Ascending aorta (tissue), 2 donors: Measurements from ENCODE around the gene ENTPD6. TPM values are rescaled to one million over a fixed set of nuclear protein-coding genes. Genes with fewer than 3 reads are reported as not detected.

ENCODE experiments used
- DNase-seq, 2 donors: peaks; one replicate each; pipeline ENCODE4 v3.0.0-alpha.2; 2019; ENCODE audit warnings: low spot score in 2 of 2
- H3K27ac ChIP-seq, 2 donors: fragments of 200-600 bp; sonication (generic); one replicate each; pipeline ENCODE4 v1.5.1; 2016 to 2017; ENCODE audit warnings: mild to moderate bottlenecking in 1 of 2
- H3K27me3 ChIP-seq: fragments of 200-600 bp; sonication (generic); one replicate; pipeline ENCODE4 v1.5.1; 2017
- H3K36me3 ChIP-seq, 2 donors: fragments of 200-600 bp; sonication (generic); one replicate each; pipeline ENCODE4 v1.5.1; 2016
- H3K4me1 ChIP-seq, 2 donors: fragments of 200-600 bp; sonication (generic); one replicate each; pipeline ENCODE4 v1.5.1; 2016 to 2017; ENCODE audit warnings: mild to moderate bottlenecking in 1 of 2
- H3K4me3 ChIP-seq, 2 donors: fragments of 200-600 bp; sonication (generic); one replicate each; pipeline ENCODE4 v1.5.1; 2016 to 2017; ENCODE audit warnings: mild to moderate bottlenecking in 1 of 2
- H3K9me3 ChIP-seq, 2 donors: fragments of 200-600 bp; sonication (generic); one replicate each; pipeline ENCODE4 v1.5.1; 2016
- CTCF ChIP-seq, 3 experiments: fragments of 200-600 bp in 2 of 3; fragments of 450-650 bp in 1 of 3; sonication (generic) in 2 of 3; IDR thresholded peaks; one replicate each; pipeline ENCODE4 v1.5.1; 2016 to 2019; ENCODE audit warnings: antibody characterized with exemption in 3 of 3, mild to moderate bottlenecking in 1 of 3, moderate library complexity in 1 of 3
- intact Hi-C: fragments of 100-400 bp; cut with DNase I; formaldehyde crosslinking; loops from one replicate; pipeline ENCODE4 v1.15.1; 2023
- total RNA-seq: library from RNA; depleted of rRNA; stranded (reverse); fragments of >200 nt; gene quantifications from one replicate; pipeline ENCODE4 v1.1.0, GENCODE V29; 2016

The ENTPD6 gene
- total RNA-seq, 1 donor from 2014 or later, result 66.5 TPM

GRCh38 chr20:25197183-25197869 is 1.8 kb downstream of the ENTPD6 start:
- Histone ChIP-seq H3K36me3 (no peaks in the 10 kb centered on the region), H3K27me3 (no peaks in the 10 kb centered on the region), H3K4me1 (peaks cover 0 to 20% of the 10 kb centered on the region in 2 donors), H3K9me3 (no peaks in the 10 kb centered on the region), H3K4me3 (peak overlapping the region in 1 of 2 donors; percentile 87), H3K27ac (peak overlapping the region; percentile 75)
- no peak for DNase-seq
- intact Hi-C loops, result loop anchor here (5.0 kb wide), 2 partner anchors 100 to 205 kb away; partner anchors contain the start of gene APMAP
- no peak for TF ChIP-seq CTCF (IDR thresholded peaks at IDR 0.05)

- DNase-seq, result no peak
- peaks cover 0 to 20% of the 10 kb centered on the region in 2 donors for H3K4me1 ChIP-seq
- no peaks in the 10 kb centered on the region for H3K27me3 ChIP-seq
- no peak overlapping the region for H3K27ac ChIP-seq
- H3K4me3 ChIP-seq, result no peak overlapping the region
- TF ChIP-seq CTCF (IDR thresholded peaks at IDR 0.05), result no peak
- no peaks in the 10 kb centered on the region for H3K36me3 ChIP-seq
- no peaks in the 10 kb centered on the region for H3K9me3 ChIP-seq
- intact Hi-C loops, result loop anchor here (5.0 kb wide), 2 partner anchors 99 to 206 kb away; partner anchors contain the start of gene APMAP
Observed at GRCh38 chr20:25197870-25198190, 2.3 kb downstream of the ENTPD6 start.

- H3K27me3 ChIP-seq, result no peaks in the 10 kb centered on the region
- H3K4me3 ChIP-seq, result no peak overlapping the region
- H3K36me3 ChIP-seq, result no peaks in the 10 kb centered on the region
- DNase-seq, result no peak
- no peaks in the 10 kb centered on the region for H3K9me3 ChIP-seq
- intact Hi-C loops, result loop anchor here (5.0 kb wide), 2 partner anchors 98 to 207 kb away; partner anchors contain the start of gene APMAP
- peaks cover 0 to 20% of the 10 kb centered on the region in 2 donors for H3K4me1 ChIP-seq
- no peak for TF ChIP-seq CTCF (IDR thresholded peaks at IDR 0.05)
- peak overlapping the region in 1 of 2 donors; percentile 8 for H3K27ac ChIP-seq
Observed at GRCh38 chr20:25198663-25199383, 3.3 kb downstream of the ENTPD6 start.

- Histone ChIP-seq H3K36me3 (no peaks in the 10 kb centered on the region), H3K4me3 (no peak overlapping the region), H3K27me3 (no peaks in the 10 kb centered on the region), H3K9me3 (no peaks in the 10 kb centered on the region), H3K4me1 (peaks cover 0 to 20% of the 10 kb centered on the region in 2 donors), H3K27ac (no peak overlapping the region)
- DNase-seq, result no peak
- intact Hi-C loops, result loop anchor here (5.0 kb wide), 2 partner anchors 98 to 207 kb away; partner anchors contain the start of gene APMAP
- no peak for TF ChIP-seq CTCF (IDR thresholded peaks at IDR 0.05)
Observed at GRCh38 chr20:25199473-25200260, 4.2 kb downstream of the ENTPD6 start.

GRCh38 chr20:25203089-25203488 is 7.6 kb downstream of the ENTPD6 start:
- H3K27me3 ChIP-seq, result no peaks in the 10 kb centered on the region
- DNase-seq, result no peak
- no peak overlapping the region for H3K4me3 ChIP-seq
- no peak for TF ChIP-seq CTCF (IDR thresholded peaks at IDR 0.05)
- peaks cover 0 to 4% of the 10 kb centered on the region in 2 donors for H3K4me1 ChIP-seq
- H3K27ac ChIP-seq, result no peak overlapping the region
- H3K36me3 ChIP-seq, result peaks cover 0 to 9% of the 10 kb centered on the region in 2 donors
- intact Hi-C loops, result no loop called here
- no peaks in the 10 kb centered on the region for H3K9me3 ChIP-seq
